GM19397 (cell line): ENCODE data around the gene SETDB2.
"Not testable (repeated sequence)": the region's sequence is repeated elsewhere in the genome, so short reads cannot be mapped to it uniquely, and the experiment has no call there.

Experiments used
- ATAC-seq: cut with Tn5 transposase; IDR thresholded peaks from one replicate; pipeline ENCODE4 v1.9.1; 2021; ENCODE audit warnings: mild to moderate bottlenecking, moderate library complexity; ENCODE audit not compliant: unreplicated experiment

The SETDB2 gene

GRCh38 chr13:49466292-49466838, 22.3 kb downstream of the SETDB2 start:
- ATAC-seq, result no peak

GRCh38 chr13:49472186-49472585, 28.1 kb downstream of the SETDB2 start:
- ATAC-seq, result no peak

GRCh38 chr13:49476529-49476928, 32.5 kb downstream of the SETDB2 start:
- no peak for ATAC-seq

DNA sequence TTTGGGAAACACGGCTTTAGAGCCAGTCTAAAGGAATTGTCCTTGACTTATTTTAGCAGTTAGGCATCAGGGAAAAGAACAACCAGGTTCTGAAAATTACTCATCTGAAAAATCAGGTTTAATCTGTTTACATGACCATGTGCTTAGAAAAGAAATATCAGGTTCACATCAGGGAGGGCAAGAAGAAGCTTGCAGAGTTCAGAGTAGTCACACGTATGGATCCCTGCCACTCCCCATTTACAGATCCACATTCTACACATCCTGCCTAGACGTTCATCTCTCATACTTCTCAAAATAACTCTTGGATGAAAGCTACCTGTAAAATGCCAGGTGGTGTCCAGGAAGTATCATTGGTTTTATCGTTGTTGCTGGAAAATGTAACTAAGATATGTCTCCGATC, 37.7 kb downstream of the SETDB2 start:
- ATAC-seq, result no peak

DNA sequence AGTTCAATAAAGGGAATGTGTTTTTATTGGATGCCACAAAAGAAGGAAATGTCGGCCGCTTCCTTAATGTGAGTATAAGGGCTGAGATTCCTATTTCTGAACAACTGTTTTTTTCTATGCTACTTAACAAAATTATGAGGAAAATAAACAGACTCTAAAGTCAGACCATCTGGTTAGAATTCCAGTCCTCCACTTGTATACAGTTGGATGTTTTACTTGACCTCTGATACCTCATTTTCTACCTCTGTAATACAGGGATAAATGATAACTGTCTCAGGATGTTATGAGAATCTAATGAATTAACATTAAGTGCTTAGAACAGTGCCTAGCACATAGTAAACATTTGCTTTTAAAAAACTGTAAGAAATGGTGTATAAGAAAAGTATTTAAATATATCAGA, 44.5 kb downstream of the SETDB2 start:
- no peak for ATAC-seq

DNA sequence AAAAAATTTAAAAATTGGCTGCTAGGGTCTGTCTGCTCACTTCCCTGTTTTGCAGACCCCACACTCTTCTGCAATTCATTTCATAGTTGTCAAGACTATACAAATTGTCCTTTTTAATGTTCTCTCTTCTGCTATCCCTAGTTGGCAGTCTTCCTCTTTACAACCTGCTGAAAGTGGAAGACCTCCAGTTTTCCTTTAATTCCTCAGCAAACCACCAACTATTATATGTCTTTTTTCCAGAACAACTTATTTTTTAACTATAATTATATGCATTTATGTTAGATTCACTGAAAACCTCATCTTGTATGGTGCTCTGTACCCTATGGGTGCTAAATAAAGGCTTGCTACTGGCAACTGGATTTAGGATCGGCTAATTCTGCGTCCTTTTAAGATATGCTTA, 50.6 kb downstream of the SETDB2 start:
- ATAC-seq, result no peak

- ATAC-seq, result peak; percentile 87
Observed at GRCh38 chr13:49495783-49496762, 52.0 kb downstream of the SETDB2 start, which contains the start of gene PHF11. Gene PHF11 (plus strand): TSS chr13:49495953. CDS start chr13:49496002, 49 bp downstream.

DNA sequence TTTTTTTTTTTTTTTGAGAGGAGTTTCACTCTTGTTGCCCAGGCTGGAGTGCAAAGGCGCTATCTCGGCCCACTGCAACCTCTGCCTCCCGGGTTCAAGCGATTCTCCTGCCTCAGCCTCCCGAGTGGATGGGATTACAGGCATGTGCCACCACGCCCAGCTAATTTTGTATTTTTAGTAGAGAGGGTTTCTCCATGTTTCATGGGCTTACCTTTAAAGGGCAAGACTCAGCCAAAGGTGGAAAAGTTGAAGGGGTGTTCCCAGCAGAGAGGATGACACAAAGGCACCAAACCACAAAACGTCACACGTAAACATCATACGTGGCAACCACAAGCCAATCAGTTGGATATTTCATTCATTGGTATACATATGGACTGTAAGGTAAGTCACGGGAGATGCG, 52.8 kb downstream of the SETDB2 start:
- not testable (repeated sequence) for ATAC-seq

GRCh38 chr13:49497272-49497671, 53.2 kb downstream of the SETDB2 start:
- ATAC-seq, result no peak

GRCh38 chr13:49498206-49498605, 54.1 kb downstream of the SETDB2 start:
- no peak for ATAC-seq

DNA sequence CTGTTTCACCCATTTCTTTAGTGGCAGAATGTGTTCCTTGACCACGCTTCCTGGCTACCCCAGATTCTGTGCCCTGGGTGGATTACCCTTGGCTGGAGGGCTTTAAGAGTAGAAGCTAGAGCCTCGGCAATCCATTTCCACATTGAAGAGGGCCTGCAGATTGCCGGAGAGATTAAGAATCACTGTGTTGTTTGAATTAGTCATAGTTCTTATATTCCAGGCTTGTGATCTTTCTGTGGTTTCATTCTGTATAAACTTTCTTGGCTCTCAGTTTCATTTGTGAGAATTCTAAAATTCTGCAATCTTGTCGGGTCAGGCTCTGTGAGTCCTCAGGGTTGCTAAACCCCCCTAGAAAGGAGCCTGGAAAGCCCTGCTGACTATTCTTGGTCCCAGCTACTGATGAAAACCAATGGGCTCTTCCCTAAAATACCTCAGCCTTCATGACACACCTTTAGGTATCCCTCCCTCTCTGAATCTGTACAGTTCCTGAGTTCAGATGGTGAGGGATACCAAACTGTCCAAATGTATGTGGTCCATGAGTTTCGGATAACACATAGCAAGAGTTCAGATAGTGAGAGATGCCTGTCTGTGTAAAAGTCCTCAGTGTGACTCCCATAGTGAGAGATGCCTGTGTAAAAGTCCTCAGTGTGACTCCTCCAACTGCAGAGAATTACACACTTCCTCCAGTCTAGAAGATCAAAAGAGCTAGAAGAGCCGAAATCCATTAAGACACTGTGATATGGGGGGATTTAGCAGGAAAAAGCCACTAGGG, 56.0 kb downstream of the SETDB2 start:
- ATAC-seq, result no peak

DNA sequence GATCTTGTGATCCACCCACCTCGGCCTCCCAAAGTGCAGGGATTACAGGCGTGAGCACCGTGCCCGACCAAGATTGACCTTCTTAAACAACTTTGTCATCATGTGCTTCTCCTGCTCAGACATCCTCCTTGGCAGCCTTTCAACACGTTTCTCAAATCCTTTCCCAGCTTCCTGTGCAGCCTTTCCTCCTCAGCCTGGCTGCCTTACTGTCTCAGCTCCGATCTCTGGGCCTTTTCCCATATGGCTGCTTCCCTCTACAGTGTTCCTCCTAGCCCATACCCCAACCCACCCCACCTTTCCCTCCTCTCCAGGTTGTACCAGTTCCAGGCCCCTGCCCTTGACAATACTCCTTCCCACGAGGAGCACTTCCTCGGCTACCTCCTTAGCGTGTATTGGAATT, 58.9 kb downstream of the SETDB2 start:
- ATAC-seq, result no peak

- ATAC-seq, result no peak
Observed at GRCh38 chr13:49503951-49504350, 59.9 kb downstream of the SETDB2 start.

DNA sequence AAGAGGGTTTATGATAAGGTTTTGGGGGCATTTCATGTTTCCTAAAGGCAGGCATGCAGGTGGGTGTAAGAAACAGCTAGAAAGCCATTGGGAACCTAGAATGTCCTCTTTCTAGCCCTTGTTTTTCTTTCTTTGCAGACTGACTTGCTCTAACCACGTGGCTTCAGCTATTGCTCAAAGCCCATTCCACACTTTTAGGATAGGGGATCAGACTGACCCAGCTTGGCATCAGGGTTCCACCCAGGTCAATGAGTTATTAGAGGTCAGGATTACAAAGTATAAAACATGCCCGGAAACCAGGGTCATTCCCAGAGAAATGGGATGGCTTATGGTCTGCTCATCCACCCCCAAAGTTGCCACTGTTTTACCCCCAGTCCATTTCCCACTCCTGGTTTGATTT, 68.5 kb downstream of the SETDB2 start:
- ATAC-seq, result no peak

DNA sequence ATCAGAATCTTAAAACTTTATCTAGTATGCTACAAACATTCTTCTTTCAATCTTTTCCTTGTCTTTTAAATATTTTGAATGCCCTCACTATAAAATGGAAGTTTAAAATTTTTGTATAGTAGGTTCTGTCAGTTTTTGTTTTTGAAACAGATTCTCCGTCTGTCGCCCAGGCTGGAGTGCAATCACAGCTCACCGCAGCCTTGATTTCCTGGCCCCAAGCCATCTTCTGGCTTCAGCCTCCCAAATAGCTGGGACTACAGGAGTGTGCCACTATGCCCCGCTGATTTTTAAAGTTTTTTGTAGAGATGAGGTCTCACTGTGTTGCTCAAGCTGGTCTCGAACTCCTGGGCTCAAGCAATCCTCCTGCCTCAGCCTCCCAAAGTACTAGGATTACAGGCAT, 72.4 kb downstream of the SETDB2 start:
- no peak for ATAC-seq

DNA sequence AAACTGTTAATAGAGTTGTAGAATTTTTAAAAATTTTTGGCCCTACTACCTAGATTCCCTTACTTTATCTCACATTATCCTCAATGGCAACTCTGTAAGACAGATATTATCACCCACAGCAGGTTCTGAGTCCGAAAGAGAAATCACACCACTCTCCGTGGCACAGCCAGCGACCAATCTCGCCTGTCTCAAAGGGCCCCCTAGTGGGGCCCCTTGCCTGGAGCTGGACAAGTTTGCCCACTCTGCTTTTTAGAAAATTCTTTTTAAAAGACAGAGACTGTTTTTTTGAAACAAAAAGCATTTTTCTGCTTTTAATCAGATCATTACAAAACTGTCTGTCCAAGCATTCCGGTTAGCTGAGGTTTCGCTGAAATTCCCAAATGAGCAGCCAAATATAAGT, 73.4 kb downstream of the SETDB2 start:
- no peak for ATAC-seq

DNA sequence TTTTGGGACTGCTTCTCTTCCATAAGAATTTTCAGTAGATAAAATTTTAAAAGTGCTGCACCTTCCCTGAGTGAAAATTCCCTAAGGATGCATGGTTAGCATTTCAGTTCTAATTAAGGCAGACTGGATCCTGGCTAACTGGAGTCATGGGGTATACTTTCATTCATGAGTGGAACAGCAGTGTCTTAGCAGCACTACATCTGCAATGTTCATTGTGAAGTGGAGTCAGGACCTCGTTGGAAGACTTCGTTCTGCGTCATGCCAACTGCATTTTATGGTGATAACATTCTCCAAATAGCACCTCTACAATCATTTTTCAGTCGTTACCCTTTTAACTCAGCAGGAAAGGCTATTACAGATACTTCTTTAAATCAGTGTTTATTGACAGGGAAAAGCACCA, 77.2 kb downstream of the SETDB2 start:
- no peak for ATAC-seq

- ATAC-seq, result no peak
Observed at GRCh38 chr13:49524740-49525501, 80.8 kb downstream of the SETDB2 start.

GRCh38 chr13:49527123-49527522, 83.0 kb downstream of the SETDB2 start:
- no peak for ATAC-seq

DNA sequence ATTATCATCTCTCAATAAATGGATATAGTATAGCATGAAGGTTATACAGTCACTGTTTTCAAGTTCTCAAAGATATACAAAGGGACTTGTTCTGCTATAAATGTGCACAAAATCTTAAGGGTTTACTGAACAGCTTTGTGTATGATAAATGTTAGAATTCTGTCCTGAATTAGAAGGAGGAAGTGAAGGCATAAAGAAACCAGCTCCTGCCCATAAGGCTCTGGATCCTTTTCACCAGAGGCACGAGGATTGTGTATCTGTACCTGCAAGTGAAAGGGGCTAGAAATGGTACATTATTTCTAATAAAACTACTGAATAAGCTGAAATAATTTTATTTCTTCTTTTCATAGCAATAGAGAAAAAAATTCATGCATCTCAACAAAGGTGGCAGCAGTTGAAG, 84.1 kb downstream of the SETDB2 start:
- ATAC-seq, result no peak

- ATAC-seq, result peak; percentile 76
Observed at GRCh38 chr13:49530457-49530856, 86.4 kb downstream of the SETDB2 start.
